ENCODE measurements around the gene PMEPA1. TPM values are rescaled to one million over a fixed set of nuclear protein-coding genes. Genes with fewer than 3 reads are reported as not detected.

The PMEPA1 gene
- total and polyA plus RNA-seq, 4 donors = 0.61 to 1.5 (median 1.1) TPM

- Histone ChIP-seq H3K27me3 (ENCODE audit: control insufficient read depth in 4 of 4, insufficient read depth in 4 of 4, low read length in 3 of 4) (peaks cover 0 to 7% (median 3%) of the 10 kb centered on the region in 4 donors), H3K27ac (ENCODE audit: low read depth in 1 of 2, low read length in 2 of 2) (no peak overlapping the region), H3K4me1 (ENCODE audit: control insufficient read depth in 4 of 4, insufficient read depth in 4 of 4, low read length in 3 of 4) (no peaks in the 10 kb centered on the region), H3K36me3 (ENCODE audit: control insufficient read depth in 4 of 4, insufficient read depth in 3 of 4, low read depth in 1 of 4, low read length in 3 of 4) (no peaks in the 10 kb centered on the region), H3K9ac (ENCODE audit: low read depth in 1 of 2, low read length in 2 of 2) (no peak overlapping the region), H3K9me3 (ENCODE audit: control insufficient read depth in 4 of 4, low read length in 3 of 4) (no peaks in the 10 kb centered on the region), H3K4me3 (ENCODE audit: low read depth in 1 of 3, low read length in 3 of 3) (no peak overlapping the region)
- 59% methylated on average over 23 of the region's 23 CpGs for WGBS
- TF ChIP-seq FOXA2 (IDR thresholded peaks at IDR 0.05) (no peak), HNF4G (IDR thresholded peaks at IDR 0.05) (no peak)
- DNase-seq (ENCODE audit: low spot score) = peak; percentile 29
These were observed 58.9 kb downstream of the PMEPA1 start for GRCh38 chr20:57650756-57651483.

DNA sequence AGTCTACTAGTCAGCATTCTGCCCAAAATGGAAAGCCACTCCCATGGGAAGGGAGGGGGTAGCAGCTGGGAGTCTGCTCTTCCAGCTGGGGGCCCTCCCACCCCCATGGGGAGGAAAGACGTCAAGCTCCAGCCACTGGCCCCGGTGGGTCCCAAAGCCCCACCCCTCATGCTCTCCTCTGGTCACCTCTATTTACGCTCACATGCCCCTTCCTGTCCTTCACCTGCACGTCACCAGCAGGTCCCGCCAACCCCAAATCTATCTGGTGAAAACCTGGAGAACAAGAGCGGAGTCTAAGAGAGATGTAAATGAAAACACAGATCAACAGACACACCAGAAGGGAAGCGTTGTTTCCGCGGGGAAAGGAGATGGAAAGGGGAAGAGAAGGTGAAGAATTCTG, 59.5 kb downstream of the PMEPA1 start:
- WGBS = 33% methylated on average over 9 of the region's 9 CpGs
- DNase-seq (ENCODE audit: low spot score) = peak; percentile 22

More for the DNA sequence above, 59.5 kb downstream of the PMEPA1 start:
- Histone ChIP-seq H3K27ac (ENCODE audit: low read depth in 1 of 2, low read length in 2 of 2) (no peak overlapping the region), H3K27me3 (ENCODE audit: control insufficient read depth in 4 of 4, insufficient read depth in 4 of 4, low read length in 3 of 4) (peaks cover 0 to 7% (median 3%) of the 10 kb centered on the region in 4 donors), H3K4me1 (ENCODE audit: control insufficient read depth in 4 of 4, insufficient read depth in 4 of 4, low read length in 3 of 4) (no peaks in the 10 kb centered on the region), H3K9me3 (ENCODE audit: control insufficient read depth in 4 of 4, low read length in 3 of 4) (no peaks in the 10 kb centered on the region), H3K9ac (ENCODE audit: low read depth in 1 of 2, low read length in 2 of 2) (no peak overlapping the region), H3K4me3 (ENCODE audit: low read depth in 1 of 3, low read length in 3 of 3) (no peak overlapping the region), H3K36me3 (ENCODE audit: control insufficient read depth in 4 of 4, insufficient read depth in 3 of 4, low read depth in 1 of 4, low read length in 3 of 4) (no peaks in the 10 kb centered on the region)
- TF ChIP-seq GABPA (IDR thresholded peaks at IDR 0.05 in 1 of 2, conservative IDR thresholded peaks at IDR 0.05 in 1 of 2) = no peak
- no peak for TF ChIP-seq SP1 (IDR thresholded peaks at IDR 0.05)
- TF ChIP-seq FOXA1 (IDR thresholded peaks at IDR 0.05) = no peak
- TF ChIP-seq REST (IDR thresholded peaks at IDR 0.05) = no peak
- TF ChIP-seq HNF4G (IDR thresholded peaks at IDR 0.05) = no peak
- TF ChIP-seq ZBTB33 (IDR thresholded peaks at IDR 0.05) = no peak
- TF ChIP-seq MAX (IDR thresholded peaks at IDR 0.05) = no peak
- TF ChIP-seq, protein P1, sequence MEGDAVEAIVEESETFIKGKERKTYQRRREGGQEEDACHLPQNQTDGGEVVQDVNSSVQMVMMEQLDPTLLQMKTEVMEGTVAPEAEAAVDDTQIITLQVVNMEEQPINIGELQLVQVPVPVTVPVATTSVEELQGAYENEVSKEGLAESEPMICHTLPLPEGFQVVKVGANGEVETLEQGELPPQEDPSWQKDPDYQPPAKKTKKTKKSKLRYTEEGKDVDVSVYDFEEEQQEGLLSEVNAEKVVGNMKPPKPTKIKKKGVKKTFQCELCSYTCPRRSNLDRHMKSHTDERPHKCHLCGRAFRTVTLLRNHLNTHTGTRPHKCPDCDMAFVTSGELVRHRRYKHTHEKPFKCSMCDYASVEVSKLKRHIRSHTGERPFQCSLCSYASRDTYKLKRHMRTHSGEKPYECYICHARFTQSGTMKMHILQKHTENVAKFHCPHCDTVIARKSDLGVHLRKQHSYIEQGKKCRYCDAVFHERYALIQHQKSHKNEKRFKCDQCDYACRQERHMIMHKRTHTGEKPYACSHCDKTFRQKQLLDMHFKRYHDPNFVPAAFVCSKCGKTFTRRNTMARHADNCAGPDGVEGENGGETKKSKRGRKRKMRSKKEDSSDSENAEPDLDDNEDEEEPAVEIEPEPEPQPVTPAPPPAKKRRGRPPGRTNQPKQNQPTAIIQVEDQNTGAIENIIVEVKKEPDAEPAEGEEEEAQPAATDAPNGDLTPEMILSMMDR (IDR thresholded peaks at IDR 0.05; ENCODE audit: low read depth, low read length, missing input control) = no peak
- no peak for TF ChIP-seq FOXA2 (IDR thresholded peaks at IDR 0.05)
- no peak for TF ChIP-seq ATF3 (IDR thresholded peaks at IDR 0.05)
- TF ChIP-seq TAF1 (conservative IDR thresholded peaks at IDR 0.05) = no peak
- TF ChIP-seq YY1 (IDR thresholded peaks at IDR 0.05) = no peak
- no peak for TF ChIP-seq EGR1 (IDR thresholded peaks at IDR 0.05; ENCODE audit: low read depth in 2 of 2)
- TF ChIP-seq HNF4A (conservative IDR thresholded peaks at IDR 0.05) = no peak
